ENCODE data around the gene RNF181.

Gene RNF181

DNA sequence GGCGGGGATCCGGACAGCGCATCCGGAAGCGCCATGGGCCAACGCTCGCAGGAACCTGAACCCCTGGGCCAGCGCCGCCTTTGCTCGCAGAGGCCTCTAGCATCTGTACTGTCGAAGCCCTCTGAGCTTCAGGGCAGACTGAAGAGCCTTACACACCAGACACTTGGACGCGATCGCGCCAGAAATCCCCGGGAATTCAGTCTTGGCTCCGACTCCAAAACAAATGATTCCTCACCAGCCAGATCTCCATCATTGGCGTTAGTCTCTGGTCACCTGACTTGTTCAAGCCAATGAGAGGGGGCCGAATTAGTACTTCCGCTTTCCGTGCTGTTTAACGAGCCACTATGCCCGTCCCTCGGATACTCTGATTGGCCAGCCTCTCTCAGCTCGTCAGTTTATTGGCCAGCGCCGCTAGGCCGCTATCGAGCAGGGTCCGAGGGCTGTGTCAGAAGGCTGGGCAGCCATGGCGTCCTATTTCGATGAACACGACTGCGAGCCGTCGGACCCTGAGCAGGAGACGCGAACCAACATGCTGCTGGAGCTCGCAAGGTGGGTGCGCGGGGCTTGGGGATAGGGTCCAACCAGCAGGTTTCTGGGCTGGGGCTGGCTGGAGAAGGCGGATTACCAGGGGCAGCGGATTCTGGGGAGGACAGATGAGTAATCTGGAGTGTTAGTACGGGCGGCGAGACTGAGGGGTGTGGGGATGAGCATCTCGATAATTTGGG is at the start of gene RNF181:
Gene RNF181 (plus strand): TSS at position 445 of the 725 bp plus-strand sequence. CDS start 19 bp downstream, at position 464.
- Histone ChIP-seq H3K27ac (ENCODE audit: low read depth, low read length) (peak within 1 kb of the TSS; percentile 81), H3K36me3 (ENCODE audit: insufficient read depth, low read length) (no peaks in the 10 kb centered on the region), H3K27me3 (ENCODE audit: insufficient read depth, low read length) (no peaks in the 10 kb centered on the region), H3K79me2 (ENCODE audit: control insufficient read depth, insufficient read depth, low read length, unreplicated experiment) (peaks cover 32% of the 10 kb centered on the region), H3K4me3 (ENCODE audit: low read depth, low read length) (peak within 1 kb of the TSS; percentile 98), H3K4me1 (ENCODE audit: control insufficient read depth, insufficient read depth, low read length, unreplicated experiment) (peaks cover 27% of the 10 kb centered on the region), H2AFZ (ENCODE audit: low read length, unreplicated experiment) (peak within 1 kb of the TSS; percentile 80)

GRCh38 chr2:85545780-85546240 is 49.7 kb upstream of the RNF181 start:
- peaks cover 26% of the 10 kb centered on the region for H3K79me2 ChIP-seq (ENCODE audit: control insufficient read depth, insufficient read depth, low read length, unreplicated experiment)
- H2AFZ ChIP-seq (ENCODE audit: low read length, unreplicated experiment), result no peak overlapping the region
- no peak overlapping the region for H3K4me3 ChIP-seq (ENCODE audit: low read depth, low read length)
- H3K27me3 ChIP-seq (ENCODE audit: insufficient read depth, low read length), result no peaks in the 10 kb centered on the region
- peaks cover 47% of the 10 kb centered on the region for H3K36me3 ChIP-seq (ENCODE audit: insufficient read depth, low read length)
- H3K27ac ChIP-seq (ENCODE audit: low read depth, low read length), result no peak overlapping the region
- peaks cover 37% of the 10 kb centered on the region for H3K4me1 ChIP-seq (ENCODE audit: control insufficient read depth, insufficient read depth, low read length, unreplicated experiment)

GRCh38 chr2:85547089-85547858 is 48.3 kb upstream of the RNF181 start:
- Histone ChIP-seq H3K4me3 (ENCODE audit: low read depth, low read length) (no peak overlapping the region), H3K36me3 (ENCODE audit: insufficient read depth, low read length) (peaks cover 40% of the 10 kb centered on the region), H3K27me3 (ENCODE audit: insufficient read depth, low read length) (no peaks in the 10 kb centered on the region), H2AFZ (ENCODE audit: low read length, unreplicated experiment) (no peak overlapping the region), H3K79me2 (ENCODE audit: control insufficient read depth, insufficient read depth, low read length, unreplicated experiment) (peaks cover 11% of the 10 kb centered on the region), H3K4me1 (ENCODE audit: control insufficient read depth, insufficient read depth, low read length, unreplicated experiment) (peaks cover 29% of the 10 kb centered on the region), H3K27ac (ENCODE audit: low read depth, low read length) (peak overlapping the region; percentile 21)

GRCh38 chr2:85547859-85548607 is 47.5 kb upstream of the RNF181 start:
- no peak overlapping the region for H3K4me3 ChIP-seq (ENCODE audit: low read depth, low read length)
- peaks cover 32% of the 10 kb centered on the region for H3K36me3 ChIP-seq (ENCODE audit: insufficient read depth, low read length)
- H3K79me2 ChIP-seq (ENCODE audit: control insufficient read depth, insufficient read depth, low read length, unreplicated experiment), result peaks cover 3% of the 10 kb centered on the region
- no peaks in the 10 kb centered on the region for H3K27me3 ChIP-seq (ENCODE audit: insufficient read depth, low read length)
- peak overlapping the region; percentile 75; the same call in 1 of the 2 replicates for H3K27ac ChIP-seq (ENCODE audit: low read depth, low read length)
- H2AFZ ChIP-seq (ENCODE audit: low read length, unreplicated experiment), result no peak overlapping the region
- peaks cover 21% of the 10 kb centered on the region for H3K4me1 ChIP-seq (ENCODE audit: control insufficient read depth, insufficient read depth, low read length, unreplicated experiment)

GRCh38 chr2:85548608-85548900 is 47.0 kb upstream of the RNF181 start:
- H3K36me3 ChIP-seq (ENCODE audit: insufficient read depth, low read length), result peaks cover 29% of the 10 kb centered on the region
- H3K27me3 ChIP-seq (ENCODE audit: insufficient read depth, low read length), result no peaks in the 10 kb centered on the region
- no peak overlapping the region for H2AFZ ChIP-seq (ENCODE audit: low read length, unreplicated experiment)
- no peaks in the 10 kb centered on the region for H3K79me2 ChIP-seq (ENCODE audit: control insufficient read depth, insufficient read depth, low read length, unreplicated experiment)
- H3K27ac ChIP-seq (ENCODE audit: low read depth, low read length), result peak overlapping the region; percentile 75; the same call in 1 of the 2 replicates
- no peak overlapping the region for H3K4me3 ChIP-seq (ENCODE audit: low read depth, low read length)
- peaks cover 21% of the 10 kb centered on the region for H3K4me1 ChIP-seq (ENCODE audit: control insufficient read depth, insufficient read depth, low read length, unreplicated experiment)

DNA sequence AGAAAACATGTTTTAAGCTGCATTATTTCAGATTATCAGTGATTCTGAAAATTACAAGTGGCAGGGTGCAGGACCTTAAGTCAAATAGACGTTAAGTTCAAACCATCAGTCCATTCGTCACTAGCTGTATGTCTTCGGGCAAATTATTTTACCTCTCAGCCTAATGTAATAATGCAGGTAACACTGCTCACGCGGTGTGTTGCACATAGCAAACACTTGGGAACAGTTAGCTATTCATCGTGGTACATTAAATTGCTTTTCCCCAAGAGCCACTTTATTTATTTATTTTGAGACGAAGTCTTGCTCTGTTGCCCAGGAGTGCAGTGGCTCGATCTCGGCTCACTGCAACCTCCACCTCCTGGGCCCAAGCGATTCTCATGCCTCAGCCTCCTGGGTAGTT is 46.5 kb upstream of the RNF181 start:
- no peak overlapping the region for H3K4me3 ChIP-seq (ENCODE audit: low read depth, low read length)
- H3K27me3 ChIP-seq (ENCODE audit: insufficient read depth, low read length), result no peaks in the 10 kb centered on the region
- H2AFZ ChIP-seq (ENCODE audit: low read length, unreplicated experiment), result no peak overlapping the region
- peaks cover 31% of the 10 kb centered on the region for H3K36me3 ChIP-seq (ENCODE audit: insufficient read depth, low read length)
- no peaks in the 10 kb centered on the region for H3K79me2 ChIP-seq (ENCODE audit: control insufficient read depth, insufficient read depth, low read length, unreplicated experiment)
- peaks cover 21% of the 10 kb centered on the region for H3K4me1 ChIP-seq (ENCODE audit: control insufficient read depth, insufficient read depth, low read length, unreplicated experiment)
- H3K27ac ChIP-seq (ENCODE audit: low read depth, low read length), result peak overlapping the region; percentile 75

GRCh38 chr2:85549826-85550225 is 45.7 kb upstream of the RNF181 start:
- Histone ChIP-seq H3K4me3 (ENCODE audit: low read depth, low read length) (no peak overlapping the region), H3K36me3 (ENCODE audit: insufficient read depth, low read length) (peaks cover 31% of the 10 kb centered on the region), H3K27ac (ENCODE audit: low read depth, low read length) (peak overlapping the region; percentile 75)

GRCh38 chr2:85550486-85550885 is 45.1 kb upstream of the RNF181 start:
- no peaks in the 10 kb centered on the region for H3K27me3 ChIP-seq (ENCODE audit: insufficient read depth, low read length)
- peak overlapping the region; percentile 75 for H3K27ac ChIP-seq (ENCODE audit: low read depth, low read length)
- H3K36me3 ChIP-seq (ENCODE audit: insufficient read depth, low read length), result peaks cover 30% of the 10 kb centered on the region
- H2AFZ ChIP-seq (ENCODE audit: low read length, unreplicated experiment), result no peak overlapping the region
- no peaks in the 10 kb centered on the region for H3K79me2 ChIP-seq (ENCODE audit: control insufficient read depth, insufficient read depth, low read length, unreplicated experiment)
- H3K4me3 ChIP-seq (ENCODE audit: low read depth, low read length), result no peak overlapping the region
- H3K4me1 ChIP-seq (ENCODE audit: control insufficient read depth, insufficient read depth, low read length, unreplicated experiment), result peaks cover 21% of the 10 kb centered on the region

More at GRCh38 chr2:85549826-85550225, 45.7 kb upstream of the RNF181 start:
- Histone ChIP-seq H3K79me2 (ENCODE audit: control insufficient read depth, insufficient read depth, low read length, unreplicated experiment) (no peaks in the 10 kb centered on the region), H2AFZ (ENCODE audit: low read length, unreplicated experiment) (no peak overlapping the region), H3K4me1 (ENCODE audit: control insufficient read depth, insufficient read depth, low read length, unreplicated experiment) (peaks cover 21% of the 10 kb centered on the region), H3K27me3 (ENCODE audit: insufficient read depth, low read length) (no peaks in the 10 kb centered on the region)

GRCh38 chr2:85551698-85552678 is 43.6 kb upstream of the RNF181 start:
- Histone ChIP-seq H2AFZ (ENCODE audit: low read length, unreplicated experiment) (no peak overlapping the region), H3K27me3 (ENCODE audit: insufficient read depth, low read length) (no peaks in the 10 kb centered on the region), H3K36me3 (ENCODE audit: insufficient read depth, low read length) (peaks cover 24% of the 10 kb centered on the region; the same call in 1 of the 2 replicates), H3K4me3 (ENCODE audit: low read depth, low read length) (no peak overlapping the region), H3K79me2 (ENCODE audit: control insufficient read depth, insufficient read depth, low read length, unreplicated experiment) (no peaks in the 10 kb centered on the region), H3K4me1 (ENCODE audit: control insufficient read depth, insufficient read depth, low read length, unreplicated experiment) (peaks cover 21% of the 10 kb centered on the region), H3K27ac (ENCODE audit: low read depth, low read length) (no peak overlapping the region)

Measured in ACC112 (cell line).